ENCODE measurements around the gene HSBP1. TPM values are rescaled to one million over a fixed set of nuclear protein-coding genes. Genes with fewer than 3 reads are reported as not detected.

The HSBP1 gene
- total and polyA plus RNA-seq, 8 donors = 8.5 to 60.5 (median 35.2) TPM

DNA sequence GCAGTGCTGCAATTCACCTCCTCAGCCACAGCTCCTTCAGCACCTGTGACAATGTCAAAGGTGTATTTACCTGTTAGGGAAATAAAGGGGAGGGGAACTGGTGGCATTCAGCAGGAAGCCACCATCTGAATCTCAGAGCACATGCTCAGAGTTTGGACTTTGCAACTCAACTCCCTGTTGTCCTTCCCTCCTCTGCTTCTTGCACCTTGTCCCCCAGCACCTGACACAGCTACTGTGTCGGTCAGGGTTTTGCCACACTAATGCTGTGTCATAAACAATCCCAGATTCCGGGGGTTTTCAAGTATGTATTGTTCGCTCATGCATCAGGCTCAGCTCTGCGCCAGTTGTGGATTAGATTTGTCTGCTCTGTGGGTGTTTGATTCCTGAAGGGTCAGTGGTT is 43.7 kb downstream of the HSBP1 start:
- Histone ChIP-seq H3K27ac (no peak overlapping the region), H3K27me3 (peaks cover 0 to 4% (median 0%) of the 10 kb centered on the region in 3 donors), H3K9me3 (no peaks in the 10 kb centered on the region), H3K4me1 (no peaks in the 10 kb centered on the region), H3K36me3 (no peaks in the 10 kb centered on the region), H3K4me3 (no peak overlapping the region)
- TF ChIP-seq EP300 (IDR thresholded peaks at IDR 0.05) (no peak), POLR2A (IDR thresholded peaks at IDR 0.05) (no peak)
- no peak for DNase-seq
- intact Hi-C loops (cut with DNase I; ENCODE audit: low total_unique reads) = no loop called here
- 75 to 93% (median 85%) methylated on average over 4 of the region's 4 CpGs for WGBS, 5 donors

DNA sequence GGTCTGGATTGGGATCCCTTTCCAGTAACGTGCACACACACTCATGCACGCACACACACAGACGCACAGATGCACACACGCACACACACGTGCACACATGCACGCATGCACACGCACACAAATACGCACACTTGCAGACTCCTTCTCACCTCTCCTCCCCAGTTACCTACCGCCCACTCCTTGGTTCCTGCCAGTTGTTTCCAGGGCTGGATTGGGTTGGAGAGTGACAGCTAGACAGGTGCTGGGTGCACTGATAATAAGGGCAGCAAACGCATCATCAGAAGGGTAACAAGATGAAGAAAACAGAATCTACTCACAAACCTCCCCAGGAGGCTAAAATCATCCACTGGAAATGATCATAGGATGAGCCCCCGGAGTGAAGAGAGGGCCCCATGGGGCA is 45.0 kb downstream of the HSBP1 start:
- Histone ChIP-seq H3K9me3 (no peaks in the 10 kb centered on the region), H3K4me3 (no peak overlapping the region), H3K27ac (no peak overlapping the region), H3K4me1 (no peaks in the 10 kb centered on the region), H3K36me3 (no peaks in the 10 kb centered on the region), H3K27me3 (peaks cover 0 to 4% (median 0%) of the 10 kb centered on the region in 3 donors)
- no peak for DNase-seq
- intact Hi-C loops (cut with DNase I; ENCODE audit: low total_unique reads) = no loop called here
- no peak for TF ChIP-seq EP300 (IDR thresholded peaks at IDR 0.05)
- no peak for TF ChIP-seq POLR2A (IDR thresholded peaks at IDR 0.05)
- TF ChIP-seq, protein P1, sequence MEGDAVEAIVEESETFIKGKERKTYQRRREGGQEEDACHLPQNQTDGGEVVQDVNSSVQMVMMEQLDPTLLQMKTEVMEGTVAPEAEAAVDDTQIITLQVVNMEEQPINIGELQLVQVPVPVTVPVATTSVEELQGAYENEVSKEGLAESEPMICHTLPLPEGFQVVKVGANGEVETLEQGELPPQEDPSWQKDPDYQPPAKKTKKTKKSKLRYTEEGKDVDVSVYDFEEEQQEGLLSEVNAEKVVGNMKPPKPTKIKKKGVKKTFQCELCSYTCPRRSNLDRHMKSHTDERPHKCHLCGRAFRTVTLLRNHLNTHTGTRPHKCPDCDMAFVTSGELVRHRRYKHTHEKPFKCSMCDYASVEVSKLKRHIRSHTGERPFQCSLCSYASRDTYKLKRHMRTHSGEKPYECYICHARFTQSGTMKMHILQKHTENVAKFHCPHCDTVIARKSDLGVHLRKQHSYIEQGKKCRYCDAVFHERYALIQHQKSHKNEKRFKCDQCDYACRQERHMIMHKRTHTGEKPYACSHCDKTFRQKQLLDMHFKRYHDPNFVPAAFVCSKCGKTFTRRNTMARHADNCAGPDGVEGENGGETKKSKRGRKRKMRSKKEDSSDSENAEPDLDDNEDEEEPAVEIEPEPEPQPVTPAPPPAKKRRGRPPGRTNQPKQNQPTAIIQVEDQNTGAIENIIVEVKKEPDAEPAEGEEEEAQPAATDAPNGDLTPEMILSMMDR (IDR thresholded peaks at IDR 0.05) = no peak
- no peak for TF ChIP-seq POLR2AphosphoS5 (IDR thresholded peaks at IDR 0.05)
- WGBS, 5 donors = 88 to 96% (median 93%) methylated on average over 11 of the region's 11 CpGs

- DNase-seq = no peak
- no peaks in the 10 kb centered on the region for H3K36me3 ChIP-seq
- intact Hi-C loops (cut with DNase I; ENCODE audit: low total_unique reads) = no loop called here
- H3K27me3 ChIP-seq = peaks cover 0 to 4% (median 0%) of the 10 kb centered on the region in 3 donors
- no peak overlapping the region for H3K4me3 ChIP-seq
- no peaks in the 10 kb centered on the region for H3K4me1 ChIP-seq
- H3K9me3 ChIP-seq = no peaks in the 10 kb centered on the region
- no peak overlapping the region for H3K27ac ChIP-seq
- TF ChIP-seq, protein P1 (IDR thresholded peaks at IDR 0.05) = no peak
- TF ChIP-seq POLR2A (IDR thresholded peaks at IDR 0.05) (no peak), POLR2AphosphoS5 (IDR thresholded peaks at IDR 0.05) (no peak), EP300 (IDR thresholded peaks at IDR 0.05) (no peak)
- 92 to 98% (median 95%) methylated on average over 8 of the region's 8 CpGs for WGBS, 5 donors
These were observed 46.1 kb downstream of the HSBP1 start for GRCh38 chr16:83853834-83854233.

GRCh38 chr16:83854420-83854819 is 46.6 kb downstream of the HSBP1 start:
- Histone ChIP-seq H3K27ac (no peak overlapping the region), H3K36me3 (no peaks in the 10 kb centered on the region), H3K4me1 (no peaks in the 10 kb centered on the region), H3K9me3 (no peaks in the 10 kb centered on the region), H3K27me3 (peaks cover 0 to 4% (median 0%) of the 10 kb centered on the region in 3 donors), H3K4me3 (no peak overlapping the region)
- intact Hi-C loops (cut with DNase I; ENCODE audit: low total_unique reads) = no loop called here
- WGBS, 5 donors = 76 to 89% (median 86%) methylated on average over 9 of the region's 9 CpGs
- DNase-seq = no peak
- TF ChIP-seq POLR2A (IDR thresholded peaks at IDR 0.05) = no peak
- no peak for TF ChIP-seq POLR2AphosphoS5 (IDR thresholded peaks at IDR 0.05)

DNA sequence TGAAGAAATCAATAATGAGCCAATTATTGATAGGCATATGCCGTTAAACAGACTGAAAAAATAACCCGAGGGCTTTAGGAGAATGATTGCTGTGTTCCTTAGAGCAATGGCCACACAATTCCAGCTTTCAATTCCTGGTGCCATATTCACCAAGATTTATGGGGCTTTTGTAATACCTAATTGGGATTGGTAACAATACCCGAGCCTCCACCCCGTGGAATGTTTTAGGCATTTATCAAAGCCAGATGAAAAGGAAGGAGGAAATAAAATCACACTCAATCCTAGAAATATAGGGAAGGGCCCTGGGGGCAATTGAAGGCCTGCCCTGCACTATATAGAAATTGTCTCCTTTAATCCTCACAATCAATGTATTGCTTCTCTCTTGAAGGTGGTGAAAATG is 49.0 kb downstream of the HSBP1 start:
- intact Hi-C loops (cut with DNase I; ENCODE audit: low total_unique reads) = no loop called here
- no peak overlapping the region for H3K4me3 ChIP-seq
- no peak for DNase-seq
- TF ChIP-seq POLR2AphosphoS5 (IDR thresholded peaks at IDR 0.05) = no peak
- TF ChIP-seq, protein P1 (IDR thresholded peaks at IDR 0.05) = no peak
- TF ChIP-seq POLR2A (IDR thresholded peaks at IDR 0.05) = no peak
- TF ChIP-seq EP300 (IDR thresholded peaks at IDR 0.05) = no peak
- no peak overlapping the region for H3K27ac ChIP-seq
- WGBS, 5 donors = 58 to 71% (median 64%) methylated on average over 4 of the region's 4 CpGs
- no peaks in the 10 kb centered on the region for H3K4me1 ChIP-seq
- no peaks in the 10 kb centered on the region for H3K36me3 ChIP-seq
- H3K27me3 ChIP-seq = peaks cover 0 to 4% (median 0%) of the 10 kb centered on the region in 3 donors
- H3K9me3 ChIP-seq = no peaks in the 10 kb centered on the region

All from stomach (tissue), 9 donors.